BJ (cell line): ENCODE results near the gene GALNS. TPM values are rescaled to one million over a fixed set of nuclear protein-coding genes. Genes with fewer than 3 reads are reported as not detected.
"Not testable (repeated sequence)": the region's sequence is repeated elsewhere in the genome, so short reads cannot be mapped to it uniquely, and the experiment has no call there.

Experiments
- CTCF ChIA-PET: fragments of 350-600 bp; formaldehyde crosslinking; extraction: SDS; loops from one replicate; lab custom pipeline; 2021; ENCODE audit warnings: antibody characterized with exemption, inconsistent platforms; lab: Yijun Ruan, JAX
- POLR2A ChIA-PET: fragments of 300-600 bp; sonication (Branson Sonifier 250); formaldehyde crosslinking; extraction: SDS; loops from one replicate; lab custom pipeline; 2021; ENCODE audit warnings: antibody characterized with exemption; lab: Charles Lee
- DNase-seq: peaks from one replicate; pipeline ENCODE4 v3.0.0-alpha.2; 2011; ENCODE audit warnings: low read depth
- H3K27me3 ChIP-seq: 2 replicates; pipeline ENCODE4 v1.6.0; 2011; ENCODE audit warnings: low read length; ENCODE audit not compliant: control insufficient read depth, insufficient read depth
- H3K36me3 ChIP-seq: 2 replicates; pipeline ENCODE4 v1.5.1; 2011; ENCODE audit warnings: low read length; ENCODE audit not compliant: control insufficient read depth, insufficient read depth
- H3K4me3 ChIP-seq: 2 replicates; pipeline ENCODE4 v1.5.1; 2011; ENCODE audit warnings: low read depth, mild to moderate bottlenecking, control low read depth, low read length
- CTCF ChIP-seq: IDR thresholded peaks from 2 replicates; pipeline ENCODE4 v1.5.1; 2011; ENCODE audit warnings: low read depth, mild to moderate bottlenecking, control low read depth, inconsistent platforms, low read length, moderate library complexity; ENCODE audit not compliant: insufficient read depth
- polyA plus RNA-seq: library from polyadenylated mRNA; depleted of rRNA; stranded (reverse); fragments of >200 nt; gene quantifications from 2 replicates; pipeline ENCODE4 v1.2.3, GENCODE V29; 2011

GALNS gene
- polyA plus RNA-seq, 1 experiment: 9.7 TPM

GRCh38 chr16:88896238-88897070, 39.7 kb upstream of the GALNS start:
- ChIA-PET POLR2A (no interaction called here), CTCF (no interaction called here)
- no peaks in the 10 kb centered on the region for H3K27me3 ChIP-seq
- DNase-seq: no peak
- H3K36me3 ChIP-seq: no peaks in the 10 kb centered on the region
- TF ChIP-seq CTCF: no peak
- H3K4me3 ChIP-seq: no peak overlapping the region

GRCh38 chr16:88895335-88895734, 38.6 kb upstream of the GALNS start:
- DNase-seq: no peak
- Histone ChIP-seq H3K36me3 (no peaks in the 10 kb centered on the region), H3K4me3 (no peak overlapping the region), H3K27me3 (no peaks in the 10 kb centered on the region)
- POLR2A ChIA-PET: no interaction called here
- CTCF ChIA-PET: no interaction called here
- no peak for TF ChIP-seq CTCF

- Histone ChIP-seq H3K36me3 (no peaks in the 10 kb centered on the region), H3K27me3 (no peaks in the 10 kb centered on the region), H3K4me3 (no peak overlapping the region)
- no peak for TF ChIP-seq CTCF
- POLR2A ChIA-PET: no interaction called here
- CTCF ChIA-PET: no interaction called here
- DNase-seq: no peak
Observed at GRCh38 chr16:88894681-88895300, 38.0 kb upstream of the GALNS start.

- DNase-seq, H3K27me3 ChIP-seq: not testable (repeated sequence)
Observed at GRCh38 chr16:88894266-88894665, 37.5 kb upstream of the GALNS start.

GRCh38 chr16:88893127-88893968, 36.6 kb upstream of the GALNS start:
- POLR2A ChIA-PET: no interaction called here
- DNase-seq: no peak
- TF ChIP-seq CTCF: no peak

More at GRCh38 chr16:88894266-88894665, 37.5 kb upstream of the GALNS start:
- CTCF ChIA-PET, H3K36me3 ChIP-seq, H3K4me3 ChIP-seq, POLR2A ChIA-PET: not testable (repeated sequence)

More at GRCh38 chr16:88893127-88893968, 36.6 kb upstream of the GALNS start:
- H3K27me3 ChIP-seq: no peaks in the 10 kb centered on the region
- H3K36me3 ChIP-seq: no peaks in the 10 kb centered on the region
- no peak overlapping the region for H3K4me3 ChIP-seq
- CTCF ChIA-PET: no interaction called here
